K562 (cell line): ENCODE data around the gene C18orf63. TPM values are rescaled to one million over a fixed set of nuclear protein-coding genes. Genes with fewer than 3 reads are reported as not detected.

ENCODE experiments used
- ARID2 ChIP-seq: fragments of 450-650 bp; IDR thresholded peaks from 2 replicates; pipeline ENCODE4 v1.6.1; 2017; ENCODE audit warnings: antibody characterized with exemption, mild to moderate bottlenecking
- NFE2L1 ChIP-seq: fragments of 450-650 bp; IDR thresholded peaks from 2 replicates; pipeline ENCODE4 v1.6.1; 2016; ENCODE audit warnings: missing genetic modification characterization, low read depth, mild to moderate bottlenecking, missing compliant biosample characterization, moderate library complexity, borderline replicate concordance
- polyA plus RNA-seq, 8 experiments: library from polyadenylated mRNA; depleted of rRNA in 4 of 8; stranded (reverse) in 5 of 8; unstranded in 3 of 8; fragments of >200 nt; fragmentation: Nextera tagmentation in 2 of 8; fragmentation: Illumina TruSeq in 1 of 8; extraction: Ambion mirVana in 2 of 8; extraction: Trizol in 1 of 8; gene quantifications; 2 replicates each; pipeline versions ENCODE4 v1.2.1 to v1.2.3, GENCODE V29; 2011 to 2014; ENCODE audit warnings: inconsistent platforms in 1 of 8, missing spikeins in 1 of 8
- total RNA-seq, 7 experiments: library from RNA; depleted of rRNA in 6 of 7; stranded (reverse); fragments of >200 nt in 6 of 7; fragmentation: Illumina TruSeq in 2 of 7; extraction: Trizol in 2 of 7; gene quantifications; 2 replicates each; pipeline versions ENCODE4 v1.2.1 to v1.2.3, GENCODE V29; 2011 to 2021; ENCODE audit warnings: low replicate concordance in 1 of 7
- TF ChIP-seq, protein P1 (sequence below): fragments of 450-650 bp; IDR thresholded peaks from 2 replicates; pipeline ENCODE4 v1.6.1; 2016; ENCODE audit warnings: low read depth

C18orf63 gene
- total and polyA plus RNA-seq, 9 of the 15 experiments (the other 6 are each of a cell fraction or from before 2014, with no cell fraction given): not detected

- TF ChIP-seq, protein P1, sequence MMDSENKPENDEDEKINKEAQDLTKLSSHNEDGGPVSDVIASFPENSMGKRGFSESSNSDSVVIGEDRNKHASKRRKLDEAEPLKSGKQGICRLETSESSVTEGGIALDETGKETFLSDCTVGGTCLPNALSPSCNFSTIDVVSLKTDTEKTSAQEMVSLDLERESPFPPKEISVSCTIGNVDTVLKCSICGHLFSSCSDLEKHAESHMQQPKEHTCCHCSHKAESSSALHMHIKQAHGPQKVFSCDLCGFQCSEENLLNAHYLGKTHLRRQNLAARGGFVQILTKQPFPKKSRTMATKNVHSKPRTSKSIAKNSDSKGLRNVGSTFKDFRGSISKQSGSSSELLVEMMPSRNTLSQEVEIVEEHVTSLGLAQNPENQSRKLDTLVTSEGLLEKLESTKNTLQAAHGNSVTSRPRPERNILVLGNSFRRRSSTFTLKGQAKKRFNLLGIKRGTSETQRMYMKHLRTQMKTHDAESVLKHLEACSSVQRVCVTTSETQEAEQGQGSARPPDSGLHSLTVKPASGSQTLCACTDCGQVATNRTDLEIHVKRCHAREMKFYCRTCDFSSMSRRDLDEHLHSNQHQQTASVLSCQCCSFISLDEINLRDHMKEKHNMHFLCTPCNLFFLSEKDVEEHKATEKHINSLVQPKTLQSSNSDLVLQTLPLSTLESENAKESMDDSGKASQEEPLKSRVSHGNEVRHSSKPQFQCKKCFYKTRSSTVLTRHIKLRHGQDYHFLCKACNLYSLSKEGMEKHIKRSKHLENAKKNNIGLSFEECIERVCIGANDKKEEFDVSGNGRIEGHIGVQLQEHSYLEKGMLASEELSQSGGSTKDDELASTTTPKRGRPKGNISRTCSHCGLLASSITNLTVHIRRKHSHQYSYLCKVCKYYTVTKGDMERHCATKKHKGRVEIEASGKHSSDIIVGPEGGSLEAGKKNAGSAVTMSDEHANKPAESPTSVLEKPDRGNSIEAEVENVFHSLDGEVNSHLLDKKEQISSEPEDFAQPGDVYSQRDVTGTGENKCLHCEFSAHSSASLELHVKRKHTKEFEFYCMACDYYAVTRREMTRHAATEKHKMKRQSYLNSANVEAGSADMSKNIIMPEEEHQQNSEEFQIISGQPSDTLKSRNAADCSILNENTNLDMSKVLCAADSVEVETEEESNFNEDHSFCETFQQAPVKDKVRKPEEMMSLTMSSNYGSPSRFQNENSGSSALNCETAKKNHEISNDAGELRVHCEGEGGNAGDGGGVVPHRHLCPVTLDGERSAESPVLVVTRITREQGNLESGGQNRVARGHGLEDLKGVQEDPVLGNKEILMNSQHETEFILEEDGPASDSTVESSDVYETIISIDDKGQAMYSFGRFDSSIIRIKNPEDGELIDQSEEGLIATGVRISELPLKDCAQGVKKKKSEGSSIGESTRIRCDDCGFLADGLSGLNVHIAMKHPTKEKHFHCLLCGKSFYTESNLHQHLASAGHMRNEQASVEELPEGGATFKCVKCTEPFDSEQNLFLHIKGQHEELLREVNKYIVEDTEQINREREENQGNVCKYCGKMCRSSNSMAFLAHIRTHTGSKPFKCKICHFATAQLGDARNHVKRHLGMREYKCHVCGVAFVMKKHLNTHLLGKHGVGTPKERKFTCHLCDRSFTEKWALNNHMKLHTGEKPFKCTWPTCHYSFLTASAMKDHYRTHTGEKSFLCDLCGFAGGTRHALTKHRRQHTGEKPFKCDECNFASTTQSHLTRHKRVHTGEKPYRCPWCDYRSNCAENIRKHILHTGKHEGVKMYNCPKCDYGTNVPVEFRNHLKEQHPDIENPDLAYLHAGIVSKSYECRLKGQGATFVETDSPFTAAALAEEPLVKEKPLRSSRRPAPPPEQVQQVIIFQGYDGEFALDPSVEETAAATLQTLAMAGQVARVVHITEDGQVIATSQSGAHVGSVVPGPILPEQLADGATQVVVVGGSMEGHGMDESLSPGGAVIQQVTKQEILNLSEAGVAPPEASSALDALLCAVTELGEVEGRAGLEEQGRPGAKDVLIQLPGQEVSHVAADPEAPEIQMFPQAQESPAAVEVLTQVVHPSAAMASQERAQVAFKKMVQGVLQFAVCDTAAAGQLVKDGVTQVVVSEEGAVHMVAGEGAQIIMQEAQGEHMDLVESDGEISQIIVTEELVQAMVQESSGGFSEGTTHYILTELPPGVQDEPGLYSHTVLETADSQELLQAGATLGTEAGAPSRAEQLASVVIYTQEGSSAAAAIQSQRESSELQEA: no peak
- no peak for TF ChIP-seq ARID2
- no peak for TF ChIP-seq NFE2L1 (tag)
Observed at GRCh38 chr18:74346206-74346605, 30.6 kb downstream of the C18orf63 start (continued).
